B cell (primary cell): ENCODE data around the gene ODF4. TPM values are rescaled to one million over a fixed set of nuclear protein-coding genes. Genes with fewer than 3 reads are reported as not detected.

Source experiments
- ATAC-seq: fragments of 200-7000 bp; cut with Tn5 transposase; one replicate; pipeline ENCODE4 v1.10.0; 2021; ENCODE audit warnings: low read depth, mild to moderate bottlenecking, moderate number of reproducible peaks, moderate library complexity
- CTCF ChIA-PET: fragments of 350-600 bp; sonication (Branson Sonifier 250); formaldehyde crosslinking; loops from one replicate; lab custom pipeline; 2021; ENCODE audit warnings: antibody characterized with exemption, inconsistent platforms; lab: Charles Lee
- POLR2A ChIA-PET: fragments of 350-600 bp; sonication (Branson Sonifier 250); formaldehyde crosslinking; loops from one replicate; lab custom pipeline; 2021; ENCODE audit warnings: antibody characterized with exemption; lab: Charles Lee
- DNase-seq: peaks from one replicate; pipeline ENCODE4 v3.0.0; 2013
- H2AFZ ChIP-seq: 2 replicates; pipeline ENCODE4 v1.6.1; 2012; ENCODE audit warnings: mild to moderate bottlenecking, low read depth, low read length; ENCODE audit not compliant: insufficient read depth, poor library complexity, severe bottlenecking
- H3K27ac ChIP-seq, 2 donors: 1 replicate in 1 of 2; 2 replicates in 1 of 2; pipeline ENCODE4 v1.5.1; 2012 to 2013; ENCODE audit warnings: low read length in 2 of 2, mild to moderate bottlenecking in 2 of 2, moderate library complexity in 1 of 2
- H3K27me3 ChIP-seq, 4 experiments: fragments of 200-600 bp in 1 of 4; sonication (generic) in 1 of 4; replicated peaks in 1 of 4; 1 replicate in 2 of 4; 2 replicates in 2 of 4; pipeline versions ENCODE4 v1.6.1 to v1.7.0; 2013 to 2016; ENCODE audit warnings: low read length in 3 of 4, mild to moderate bottlenecking in 2 of 4, mixed read lengths in 1 of 4, moderate library complexity in 1 of 4; ENCODE audit not compliant: insufficient read depth in 4 of 4, control insufficient read depth in 3 of 4; ENCODE audit errors: control extremely low read depth in 1 of 4
- H3K36me3 ChIP-seq, 2 experiments: replicated peaks in 1 of 2; 1 replicate in 1 of 2; 2 replicates in 1 of 2; pipeline versions ENCODE4 v1.6.1 to v1.7.1; 2013; ENCODE audit warnings: low read length in 1 of 2; ENCODE audit not compliant: insufficient read depth in 2 of 2, control insufficient read depth in 1 of 2; ENCODE audit errors: control extremely low read depth in 1 of 2, extremely low read depth in 1 of 2
- H3K4me1 ChIP-seq, 2 donors: fragments of 200-600 bp in 1 of 2; sonication (generic) in 1 of 2; 1 replicate in 1 of 2; 2 replicates in 1 of 2; pipeline versions ENCODE4 v1.5.1 to v1.6.1; 2013 to 2017; ENCODE audit warnings: low read length in 2 of 2; ENCODE audit not compliant: control insufficient read depth in 2 of 2, insufficient read depth in 2 of 2
- H3K4me2 ChIP-seq: replicated peaks from 2 replicates; pipeline ENCODE3; 2012; ENCODE audit warnings: mild to moderate bottlenecking, low read depth, low read length; ENCODE audit not compliant: poor library complexity, severe bottlenecking
- H3K4me3 ChIP-seq, 5 experiments: fragments of 200-600 bp in 1 of 5; sonication (generic) in 1 of 5; 1 replicate in 3 of 5; 2 replicates in 2 of 5; pipeline versions ENCODE4 v1.5.1 to v1.7.0; 2011 to 2016; ENCODE audit warnings: low read length in 4 of 5, mild to moderate bottlenecking in 4 of 5, low read depth in 2 of 5, control low read depth in 1 of 5, moderate library complexity in 1 of 5; ENCODE audit not compliant: insufficient read depth in 1 of 5; ENCODE audit errors: control extremely low read depth in 1 of 5, extremely low read depth in 1 of 5
- H3K79me2 ChIP-seq: fragments of 200-600 bp; sonication (generic); one replicate; pipeline ENCODE4 v1.6.0; 2016; ENCODE audit warnings: low read length; ENCODE audit not compliant: control insufficient read depth, insufficient read depth
- H3K9ac ChIP-seq: fragments of 200-600 bp; sonication (generic); 2 replicates; pipeline ENCODE4 v1.6.1; 2017; ENCODE audit warnings: mild to moderate bottlenecking, low read length, moderate library complexity
- H3K9me3 ChIP-seq, 3 donors: one replicate each; pipeline versions ENCODE4 v1.6.1 to v1.7.1; 2013; ENCODE audit warnings: low read length in 2 of 3; ENCODE audit not compliant: control insufficient read depth in 2 of 3, insufficient read depth in 1 of 3; ENCODE audit errors: control extremely low read depth in 1 of 3
- H4K20me1 ChIP-seq: 2 replicates; pipeline ENCODE4 v1.6.0; 2012; ENCODE audit warnings: mild to moderate bottlenecking, low read length; ENCODE audit not compliant: insufficient read depth, control insufficient read depth, poor library complexity, severe bottlenecking
- H3K27ac Mint-ChIP-seq: one replicate; pipeline ENCODE4 v1.8.0; 2021; ENCODE audit warnings: mixed read lengths
- H3K27me3 Mint-ChIP-seq: one replicate; pipeline ENCODE4 v1.8.0; 2021; ENCODE audit warnings: mixed read lengths
- H3K4me1 Mint-ChIP-seq: one replicate; pipeline ENCODE4 v1.8.0; 2021; ENCODE audit warnings: mixed read lengths
- H3K4me3 Mint-ChIP-seq: one replicate; pipeline ENCODE4 v1.8.0; 2021; ENCODE audit warnings: mixed read lengths
- H3K9me3 Mint-ChIP-seq: one replicate; pipeline ENCODE4 v1.8.0; 2022; ENCODE audit warnings: mixed read lengths; ENCODE audit not compliant: insufficient read depth
- EZH2 ChIP-seq: IDR thresholded peaks from 2 replicates; pipeline ENCODE4 v1.6.1; 2012; ENCODE audit warnings: borderline replicate concordance, low read depth, mild to moderate bottlenecking, moderate library complexity, low read length; ENCODE audit not compliant: insufficient read depth, poor library complexity, severe bottlenecking
- WGBS: methylation state at CpG from one replicate; pipeline ENCODE4 v1.1.5; 2013; ENCODE audit warnings: missing lambda C conversion rate; ENCODE audit not compliant: insufficient coverage; 5-methylcytosine and 5-hydroxymethylcytosine counted together
- intact Hi-C: fragments of 100-400 bp; cut with micrococcal nuclease; formaldehyde crosslinking; loops from one replicate; pipeline ENCODE4 v1.10.0; 2022
- polyA plus RNA-seq: library from polyadenylated mRNA; depleted of rRNA; stranded (reverse); fragments of >200 nt; gene quantifications from 2 replicates; pipeline ENCODE4 v1.2.3, GENCODE V29; 2012
- total RNA-seq, 2 donors: library from RNA; stranded (reverse); fragments of 120-200 nt in 1 of 2; gene quantifications; 1 replicate in 1 of 2; 2 replicates in 1 of 2; pipeline versions ENCODE4 v1.2.3 to v1.2.4, GENCODE V29; 2013 to 2022
- TF ChIP-seq, protein P1 (sequence below): fragments of 200-600 bp; IDR thresholded peaks from one replicate; pipeline ENCODE4 v1.8.0; 2022; ENCODE audit warnings: antibody characterized with exemption, mild to moderate bottlenecking

ODF4 gene
- total and polyA plus RNA-seq, 2 donors (not counting 1 experiment from before 2014, with no cell fraction given) = not detected

- H4K20me1 ChIP-seq = peaks cover 46% of the 10 kb centered on the region
- under 1% methylated on average over 15 of the region's 15 CpGs for WGBS
- H3K9ac ChIP-seq = peak overlapping the region; percentile 98
- peak; percentile 0 for ATAC-seq
- intact Hi-C loops = loop anchor here (1.0 to 5.0 kb wide), 10 partner anchors 88 to 696 kb away; partner anchors contain the start of genes CNTROB, NAA38, SLC25A35 and TP53
- H3K27me3 Mint-ChIP-seq = no peaks in the 10 kb centered on the region
- H3K4me2 ChIP-seq = peak overlapping the region; percentile 96
- peaks cover 43% of the 10 kb centered on the region for H3K79me2 ChIP-seq
- H3K27ac ChIP-seq = peak overlapping the region; percentile 19 to 82
- H3K4me1 ChIP-seq = peaks cover 25 to 36% of the 10 kb centered on the region in 2 donors
- no peaks in the 10 kb centered on the region for H3K9me3 Mint-ChIP-seq
- peak overlapping the region; percentile 89 for H3K4me3 Mint-ChIP-seq
- no peaks in the 10 kb centered on the region for H3K27me3 ChIP-seq
- no peaks in the 10 kb centered on the region for H3K9me3 ChIP-seq
- peak overlapping the region; percentile 87 for H3K27ac Mint-ChIP-seq
- CTCF ChIA-PET = interaction anchor here (0.8 to 1.7 kb wide), 3 partner anchors 27 to 363 kb away, joined by 3 to 7 read pairs (median 4); no protein-coding TSS in a partner anchor
- POLR2A ChIA-PET = no interaction called here
- H3K4me1 Mint-ChIP-seq = peaks cover 50% of the 10 kb centered on the region
- H2AFZ ChIP-seq = peak overlapping the region; percentile 90
- H3K36me3 ChIP-seq = peaks cover 6 to 41% of the 10 kb centered on the region in 2 experiments
- TF ChIP-seq, protein P1, sequence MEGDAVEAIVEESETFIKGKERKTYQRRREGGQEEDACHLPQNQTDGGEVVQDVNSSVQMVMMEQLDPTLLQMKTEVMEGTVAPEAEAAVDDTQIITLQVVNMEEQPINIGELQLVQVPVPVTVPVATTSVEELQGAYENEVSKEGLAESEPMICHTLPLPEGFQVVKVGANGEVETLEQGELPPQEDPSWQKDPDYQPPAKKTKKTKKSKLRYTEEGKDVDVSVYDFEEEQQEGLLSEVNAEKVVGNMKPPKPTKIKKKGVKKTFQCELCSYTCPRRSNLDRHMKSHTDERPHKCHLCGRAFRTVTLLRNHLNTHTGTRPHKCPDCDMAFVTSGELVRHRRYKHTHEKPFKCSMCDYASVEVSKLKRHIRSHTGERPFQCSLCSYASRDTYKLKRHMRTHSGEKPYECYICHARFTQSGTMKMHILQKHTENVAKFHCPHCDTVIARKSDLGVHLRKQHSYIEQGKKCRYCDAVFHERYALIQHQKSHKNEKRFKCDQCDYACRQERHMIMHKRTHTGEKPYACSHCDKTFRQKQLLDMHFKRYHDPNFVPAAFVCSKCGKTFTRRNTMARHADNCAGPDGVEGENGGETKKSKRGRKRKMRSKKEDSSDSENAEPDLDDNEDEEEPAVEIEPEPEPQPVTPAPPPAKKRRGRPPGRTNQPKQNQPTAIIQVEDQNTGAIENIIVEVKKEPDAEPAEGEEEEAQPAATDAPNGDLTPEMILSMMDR = no peak
- no peak for TF ChIP-seq EZH2
- no peak for DNase-seq
- H3K4me3 ChIP-seq = peak overlapping the region; percentile 73 to 95 (median 84)
Measured at GRCh38 chr17:8382880-8383142, 43.2 kb downstream of the ODF4 start.

- H3K4me3 Mint-ChIP-seq = peak within 1 kb of the TSS; percentile 89
- no peaks in the 10 kb centered on the region for H3K9me3 ChIP-seq
- ATAC-seq = peak; percentile 89
- H3K4me1 ChIP-seq = peaks cover 25 to 36% of the 10 kb centered on the region in 2 donors
- under 1% methylated on average over 50 of the region's 55 CpGs for WGBS
- ChIA-PET CTCF (interaction anchor here (0.7 to 1.7 kb wide), 20 partner anchors 8 to 979 kb away, joined by 3 to 20 read pairs (median 4); partner anchors contain the start of genes MFSD6L and NDEL1), POLR2A (interaction anchor here (0.6 to 1.2 kb wide), 6 partner anchors 27 to 374 kb away, joined by 3 to 6 read pairs (median 4); no protein-coding TSS in a partner anchor)
- H3K4me3 ChIP-seq = peak within 1 kb of the TSS; percentile 73 to 95 (median 84)
- intact Hi-C loops = loop anchor here (1.0 to 5.0 kb wide), 10 partner anchors 88 to 696 kb away; partner anchors contain the start of genes CNTROB, NAA38, SLC25A35 and TP53
- H3K27ac Mint-ChIP-seq = peak within 1 kb of the TSS; percentile 87
- peaks cover 6 to 38% of the 10 kb centered on the region in 2 experiments for H3K36me3 ChIP-seq
- no peaks in the 10 kb centered on the region for H3K9me3 Mint-ChIP-seq
- H2AFZ ChIP-seq = peak within 1 kb of the TSS; percentile 90
- H3K4me2 ChIP-seq = peak within 1 kb of the TSS; percentile 96
- H3K27me3 ChIP-seq = no peaks in the 10 kb centered on the region
- peaks cover 44% of the 10 kb centered on the region for H3K79me2 ChIP-seq
- H3K4me1 Mint-ChIP-seq = peaks cover 50% of the 10 kb centered on the region
- no peaks in the 10 kb centered on the region for H3K27me3 Mint-ChIP-seq
- peak within 1 kb of the TSS; percentile 98 for H3K9ac ChIP-seq
- peak within 1 kb of the TSS; percentile 72 to 82 for H3K27ac ChIP-seq
- TF ChIP-seq, protein P1 = peak; percentile 100
- no peak for TF ChIP-seq EZH2
- DNase-seq = peak; percentile 98
- H4K20me1 ChIP-seq = peaks cover 43% of the 10 kb centered on the region
Measured at GRCh38 chr17:8383143-8383822, 43.6 kb downstream of the ODF4 start, which contains the start of gene RPL26. Gene RPL26 (minus strand): TSS chr17:8383193. CDS start chr17:8382310, 883 bp downstream.
